HL-60 (cell line): ENCODE data around the gene JRKL.

Source experiments
- GABPA ChIP-seq: IDR thresholded peaks from 2 replicates; pipeline ENCODE4 v1.6.1; 2012; ENCODE audit warnings: low read depth
- POLR2AphosphoS5 ChIP-seq: IDR thresholded peaks from 2 replicates; pipeline ENCODE4 v1.6.1; 2012; ENCODE audit warnings: low read depth
- SPI1 ChIP-seq: IDR thresholded peaks from 2 replicates; pipeline ENCODE4 v1.6.1; 2012; ENCODE audit warnings: low read depth, mild to moderate bottlenecking, borderline replicate concordance
- TF ChIP-seq, protein P1 (sequence below): IDR thresholded peaks from one replicate; pipeline ENCODE4 v1.5.1; 2011; ENCODE audit warnings: low read length, control low read depth, inconsistent platforms; ENCODE audit not compliant: insufficient read depth
- TF ChIP-seq, protein P2 (sequence below): IDR thresholded peaks from 2 replicates; pipeline ENCODE4 v1.6.1; 2012; ENCODE audit warnings: low read depth; ENCODE audit not compliant: insufficient replicate concordance

DNA sequence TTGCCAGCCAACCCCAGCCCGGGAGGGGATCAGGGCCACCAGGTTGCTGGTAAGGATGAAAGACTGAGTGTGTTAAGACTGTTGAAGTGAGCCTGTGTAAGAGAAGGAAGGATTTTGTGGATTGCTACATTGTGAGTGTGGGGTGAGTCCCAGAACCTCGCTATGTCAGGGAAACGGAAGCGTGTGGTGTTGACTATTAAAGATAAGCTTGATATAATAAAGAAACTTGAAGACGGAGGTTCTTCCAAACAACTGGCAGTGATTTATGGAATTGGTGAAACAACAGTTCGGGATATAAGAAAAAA, 627 bp downstream of the JRKL start:
- TF ChIP-seq, protein P1, sequence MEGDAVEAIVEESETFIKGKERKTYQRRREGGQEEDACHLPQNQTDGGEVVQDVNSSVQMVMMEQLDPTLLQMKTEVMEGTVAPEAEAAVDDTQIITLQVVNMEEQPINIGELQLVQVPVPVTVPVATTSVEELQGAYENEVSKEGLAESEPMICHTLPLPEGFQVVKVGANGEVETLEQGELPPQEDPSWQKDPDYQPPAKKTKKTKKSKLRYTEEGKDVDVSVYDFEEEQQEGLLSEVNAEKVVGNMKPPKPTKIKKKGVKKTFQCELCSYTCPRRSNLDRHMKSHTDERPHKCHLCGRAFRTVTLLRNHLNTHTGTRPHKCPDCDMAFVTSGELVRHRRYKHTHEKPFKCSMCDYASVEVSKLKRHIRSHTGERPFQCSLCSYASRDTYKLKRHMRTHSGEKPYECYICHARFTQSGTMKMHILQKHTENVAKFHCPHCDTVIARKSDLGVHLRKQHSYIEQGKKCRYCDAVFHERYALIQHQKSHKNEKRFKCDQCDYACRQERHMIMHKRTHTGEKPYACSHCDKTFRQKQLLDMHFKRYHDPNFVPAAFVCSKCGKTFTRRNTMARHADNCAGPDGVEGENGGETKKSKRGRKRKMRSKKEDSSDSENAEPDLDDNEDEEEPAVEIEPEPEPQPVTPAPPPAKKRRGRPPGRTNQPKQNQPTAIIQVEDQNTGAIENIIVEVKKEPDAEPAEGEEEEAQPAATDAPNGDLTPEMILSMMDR, result no peak
- no peak for TF ChIP-seq POLR2AphosphoS5
- no peak for TF ChIP-seq GABPA
- TF ChIP-seq, protein P2, sequence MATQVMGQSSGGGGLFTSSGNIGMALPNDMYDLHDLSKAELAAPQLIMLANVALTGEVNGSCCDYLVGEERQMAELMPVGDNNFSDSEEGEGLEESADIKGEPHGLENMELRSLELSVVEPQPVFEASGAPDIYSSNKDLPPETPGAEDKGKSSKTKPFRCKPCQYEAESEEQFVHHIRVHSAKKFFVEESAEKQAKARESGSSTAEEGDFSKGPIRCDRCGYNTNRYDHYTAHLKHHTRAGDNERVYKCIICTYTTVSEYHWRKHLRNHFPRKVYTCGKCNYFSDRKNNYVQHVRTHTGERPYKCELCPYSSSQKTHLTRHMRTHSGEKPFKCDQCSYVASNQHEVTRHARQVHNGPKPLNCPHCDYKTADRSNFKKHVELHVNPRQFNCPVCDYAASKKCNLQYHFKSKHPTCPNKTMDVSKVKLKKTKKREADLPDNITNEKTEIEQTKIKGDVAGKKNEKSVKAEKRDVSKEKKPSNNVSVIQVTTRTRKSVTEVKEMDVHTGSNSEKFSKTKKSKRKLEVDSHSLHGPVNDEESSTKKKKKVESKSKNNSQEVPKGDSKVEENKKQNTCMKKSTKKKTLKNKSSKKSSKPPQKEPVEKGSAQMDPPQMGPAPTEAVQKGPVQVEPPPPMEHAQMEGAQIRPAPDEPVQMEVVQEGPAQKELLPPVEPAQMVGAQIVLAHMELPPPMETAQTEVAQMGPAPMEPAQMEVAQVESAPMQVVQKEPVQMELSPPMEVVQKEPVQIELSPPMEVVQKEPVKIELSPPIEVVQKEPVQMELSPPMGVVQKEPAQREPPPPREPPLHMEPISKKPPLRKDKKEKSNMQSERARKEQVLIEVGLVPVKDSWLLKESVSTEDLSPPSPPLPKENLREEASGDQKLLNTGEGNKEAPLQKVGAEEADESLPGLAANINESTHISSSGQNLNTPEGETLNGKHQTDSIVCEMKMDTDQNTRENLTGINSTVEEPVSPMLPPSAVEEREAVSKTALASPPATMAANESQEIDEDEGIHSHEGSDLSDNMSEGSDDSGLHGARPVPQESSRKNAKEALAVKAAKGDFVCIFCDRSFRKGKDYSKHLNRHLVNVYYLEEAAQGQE, result no peak
- no peak for TF ChIP-seq SPI1
